ENCODE data around the gene TGIF2.

DNA sequence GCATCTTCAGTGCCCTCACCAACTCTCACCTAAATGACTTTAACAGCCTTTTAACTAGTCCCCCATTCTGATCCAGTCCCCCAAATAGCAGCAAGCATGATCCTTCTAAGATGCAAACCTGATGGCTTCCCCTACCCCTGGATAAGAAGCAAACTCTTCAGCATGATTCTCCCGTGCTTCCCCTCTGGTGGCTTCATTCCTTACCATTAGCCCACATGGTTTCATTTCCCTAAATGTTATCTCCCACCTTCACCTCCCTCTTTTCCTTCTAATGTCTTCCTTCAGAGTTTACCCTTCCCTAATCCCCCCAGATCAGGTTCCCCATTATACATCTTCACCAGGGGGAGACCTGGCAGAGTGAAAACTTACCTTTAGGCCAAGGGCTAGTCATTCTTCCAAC is 28.1 kb downstream of the TGIF2 start:
- TF ChIP-seq, protein P1, sequence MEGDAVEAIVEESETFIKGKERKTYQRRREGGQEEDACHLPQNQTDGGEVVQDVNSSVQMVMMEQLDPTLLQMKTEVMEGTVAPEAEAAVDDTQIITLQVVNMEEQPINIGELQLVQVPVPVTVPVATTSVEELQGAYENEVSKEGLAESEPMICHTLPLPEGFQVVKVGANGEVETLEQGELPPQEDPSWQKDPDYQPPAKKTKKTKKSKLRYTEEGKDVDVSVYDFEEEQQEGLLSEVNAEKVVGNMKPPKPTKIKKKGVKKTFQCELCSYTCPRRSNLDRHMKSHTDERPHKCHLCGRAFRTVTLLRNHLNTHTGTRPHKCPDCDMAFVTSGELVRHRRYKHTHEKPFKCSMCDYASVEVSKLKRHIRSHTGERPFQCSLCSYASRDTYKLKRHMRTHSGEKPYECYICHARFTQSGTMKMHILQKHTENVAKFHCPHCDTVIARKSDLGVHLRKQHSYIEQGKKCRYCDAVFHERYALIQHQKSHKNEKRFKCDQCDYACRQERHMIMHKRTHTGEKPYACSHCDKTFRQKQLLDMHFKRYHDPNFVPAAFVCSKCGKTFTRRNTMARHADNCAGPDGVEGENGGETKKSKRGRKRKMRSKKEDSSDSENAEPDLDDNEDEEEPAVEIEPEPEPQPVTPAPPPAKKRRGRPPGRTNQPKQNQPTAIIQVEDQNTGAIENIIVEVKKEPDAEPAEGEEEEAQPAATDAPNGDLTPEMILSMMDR (IDR thresholded peaks at IDR 0.05; ENCODE audit: insufficient read depth, low read length, poor library complexity, severe bottlenecking), result no peak
- no peak for TF ChIP-seq EZH2phosphoT487 (conservative IDR thresholded peaks at IDR 0.05; ENCODE audit: low read length)

Measured in SU-DHL-6 (cell line).